GM12801 (cell line): Measurements from ENCODE around the gene SOX3.

Experiments
- CTCF ChIP-seq: IDR thresholded peaks from one replicate; pipeline ENCODE4 v1.5.1; 2011; ENCODE audit warnings: control low read depth; ENCODE audit not compliant: insufficient read length; ENCODE audit errors: extremely low read depth

The SOX3 gene

GRCh38 chrX:140492066-140492994 is 12.5 kb downstream of the SOX3 start:
- no peak for TF ChIP-seq CTCF

GRCh38 chrX:140480765-140481164 is 24.1 kb downstream of the SOX3 start:
- no peak for TF ChIP-seq CTCF

GRCh38 chrX:140477987-140478386 is 26.9 kb downstream of the SOX3 start:
- TF ChIP-seq CTCF: no peak

- TF ChIP-seq CTCF: no peak
Observed at GRCh38 chrX:140475025-140475424, 29.8 kb downstream of the SOX3 start.

- no peak for TF ChIP-seq CTCF
Observed at GRCh38 chrX:140467211-140467610, 37.7 kb downstream of the SOX3 start.
